OCI-LY1 (cell line): ENCODE measurements around the gene EPN3.

Experiments used
- H2AFZ ChIP-seq: fragments of 200-600 bp; sonication (generic), shearing (Covaris generic); 2 replicates; pipeline ENCODE4 v1.6.0; 2014; ENCODE audit warnings: antibody characterized with exemption, mild to moderate bottlenecking, low read length
- H3F3A ChIP-seq: fragments of 200-600 bp; sonication (generic), shearing (Covaris generic); 2 replicates; pipeline ENCODE4 v1.6.0; 2014; ENCODE audit warnings: mild to moderate bottlenecking, antibody characterized with exemption, low read length, moderate library complexity; ENCODE audit not compliant: insufficient read depth
- H3K27ac ChIP-seq: fragments of 200-600 bp; sonication (generic); 2 replicates; pipeline ENCODE4 v1.5.1; 2014; ENCODE audit warnings: low read length, mixed run types, mild to moderate bottlenecking, low read depth; ENCODE audit not compliant: poor library complexity, severe bottlenecking
- H3K27me3 ChIP-seq: fragments of 200-600 bp; sonication (generic); 2 replicates; pipeline ENCODE4 v1.6.0; 2014; ENCODE audit warnings: antibody characterized with exemption, mild to moderate bottlenecking, low read length, moderate library complexity; ENCODE audit not compliant: insufficient read depth
- H3K36me3 ChIP-seq: fragments of 200-600 bp; sonication (generic); 2 replicates; pipeline ENCODE4 v1.6.1; 2014; ENCODE audit warnings: mild to moderate bottlenecking, antibody characterized with exemption, low read length, moderate library complexity, mixed read lengths; ENCODE audit not compliant: insufficient read depth
- H3K4me1 ChIP-seq: fragments of 200-600 bp; sonication (generic); 2 replicates; pipeline ENCODE4 v1.5.1; 2014; ENCODE audit warnings: mild to moderate bottlenecking, low read length, moderate library complexity; ENCODE audit not compliant: insufficient read depth, severe bottlenecking
- H3K4me2 ChIP-seq: fragments of 200-600 bp; sonication (generic), shearing (Covaris generic); 2 replicates; pipeline ENCODE4 v1.6.1; 2014; ENCODE audit warnings: low read length
- H3K4me3 ChIP-seq: fragments of 200-600 bp; sonication (generic); 2 replicates; pipeline ENCODE4 v1.5.1; 2014; ENCODE audit warnings: low read length, low read depth, mild to moderate bottlenecking, mixed read lengths; ENCODE audit not compliant: poor library complexity, severe bottlenecking
- H3K79me2 ChIP-seq: fragments of 200-600 bp; shearing (Covaris generic); 2 replicates; pipeline ENCODE4 v1.6.1; 2016; ENCODE audit warnings: mixed run types, low read length, mixed read lengths; ENCODE audit not compliant: insufficient read depth
- H3K9ac ChIP-seq: fragments of 200-600 bp; sonication (generic), shearing (Covaris generic); 2 replicates; pipeline ENCODE4 v1.6.1; 2014; ENCODE audit warnings: mild to moderate bottlenecking, low read length, mixed read lengths
- H3K9me2 ChIP-seq: fragments of 200-600 bp; sonication (generic), shearing (Covaris generic); 2 replicates; pipeline ENCODE4 v1.6.1; 2014; ENCODE audit warnings: low read depth, mild to moderate bottlenecking, low read length, mixed read lengths
- H3K9me3 ChIP-seq: fragments of 200-600 bp; shearing (Covaris generic); 2 replicates; pipeline ENCODE4 v1.6.1; 2014; ENCODE audit warnings: low read length, mixed read lengths
- H4K20me1 ChIP-seq: fragments of 200-600 bp; sonication (generic), shearing (Covaris generic); 2 replicates; pipeline ENCODE4 v1.6.0; 2016; ENCODE audit warnings: mild to moderate bottlenecking, low read length; ENCODE audit not compliant: insufficient read depth
- EZH2 ChIP-seq: fragments of 200-600 bp; sonication (generic), shearing (Covaris generic); IDR thresholded peaks from 2 replicates; pipeline ENCODE4 v1.8.0; 2017; ENCODE audit warnings: borderline replicate concordance, mixed run types, mild to moderate bottlenecking, antibody characterized with exemption, low read length, moderate library complexity, mixed read lengths
- TF ChIP-seq, protein P1 (sequence below): fragments of 200-600 bp; sonication (generic), shearing (Covaris generic); IDR thresholded peaks from 2 replicates; pipeline ENCODE4 v1.5.1; 2017; ENCODE audit warnings: mild to moderate bottlenecking, antibody characterized with exemption, low read length, moderate library complexity, mixed read lengths

EPN3 gene

DNA sequence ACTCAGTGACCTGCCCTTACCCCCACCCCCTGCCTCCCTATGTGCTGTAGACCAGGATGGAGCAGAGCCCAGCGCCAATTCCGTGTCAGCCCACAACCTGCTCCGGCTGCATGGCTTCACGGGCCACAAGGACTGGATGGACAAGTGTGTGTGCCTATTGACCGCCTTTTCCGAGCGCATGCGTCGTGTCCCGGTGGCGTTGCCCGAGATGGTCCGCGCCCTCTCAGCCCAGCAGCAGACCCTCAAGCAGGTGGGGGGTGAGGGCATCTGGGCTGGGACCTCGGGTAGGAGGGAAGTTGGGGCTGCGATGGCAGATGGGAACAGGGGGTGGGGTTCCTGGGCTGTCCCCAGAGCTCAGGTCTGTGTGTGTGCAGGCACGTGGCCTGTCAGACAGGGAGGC lies 21.7 kb downstream of the EPN3 start:
- H2AFZ ChIP-seq = no peak overlapping the region
- no peak overlapping the region for H3K4me2 ChIP-seq
- H3K27me3 ChIP-seq = no peaks in the 10 kb centered on the region
- no peaks in the 10 kb centered on the region for H4K20me1 ChIP-seq
- no peak overlapping the region for H3K4me3 ChIP-seq
- no peaks in the 10 kb centered on the region for H3K4me1 ChIP-seq
- no peaks in the 10 kb centered on the region for H3K9me3 ChIP-seq
- TF ChIP-seq EZH2 = no peak
- TF ChIP-seq, protein P1, sequence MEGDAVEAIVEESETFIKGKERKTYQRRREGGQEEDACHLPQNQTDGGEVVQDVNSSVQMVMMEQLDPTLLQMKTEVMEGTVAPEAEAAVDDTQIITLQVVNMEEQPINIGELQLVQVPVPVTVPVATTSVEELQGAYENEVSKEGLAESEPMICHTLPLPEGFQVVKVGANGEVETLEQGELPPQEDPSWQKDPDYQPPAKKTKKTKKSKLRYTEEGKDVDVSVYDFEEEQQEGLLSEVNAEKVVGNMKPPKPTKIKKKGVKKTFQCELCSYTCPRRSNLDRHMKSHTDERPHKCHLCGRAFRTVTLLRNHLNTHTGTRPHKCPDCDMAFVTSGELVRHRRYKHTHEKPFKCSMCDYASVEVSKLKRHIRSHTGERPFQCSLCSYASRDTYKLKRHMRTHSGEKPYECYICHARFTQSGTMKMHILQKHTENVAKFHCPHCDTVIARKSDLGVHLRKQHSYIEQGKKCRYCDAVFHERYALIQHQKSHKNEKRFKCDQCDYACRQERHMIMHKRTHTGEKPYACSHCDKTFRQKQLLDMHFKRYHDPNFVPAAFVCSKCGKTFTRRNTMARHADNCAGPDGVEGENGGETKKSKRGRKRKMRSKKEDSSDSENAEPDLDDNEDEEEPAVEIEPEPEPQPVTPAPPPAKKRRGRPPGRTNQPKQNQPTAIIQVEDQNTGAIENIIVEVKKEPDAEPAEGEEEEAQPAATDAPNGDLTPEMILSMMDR = no peak
- H3F3A ChIP-seq = no peaks in the 10 kb centered on the region
- no peaks in the 10 kb centered on the region for H3K36me3 ChIP-seq
- H3K79me2 ChIP-seq = no peaks in the 10 kb centered on the region
- H3K27ac ChIP-seq = no peak overlapping the region
- H3K9me2 ChIP-seq = no peaks in the 10 kb centered on the region
- H3K9ac ChIP-seq = no peak overlapping the region

DNA sequence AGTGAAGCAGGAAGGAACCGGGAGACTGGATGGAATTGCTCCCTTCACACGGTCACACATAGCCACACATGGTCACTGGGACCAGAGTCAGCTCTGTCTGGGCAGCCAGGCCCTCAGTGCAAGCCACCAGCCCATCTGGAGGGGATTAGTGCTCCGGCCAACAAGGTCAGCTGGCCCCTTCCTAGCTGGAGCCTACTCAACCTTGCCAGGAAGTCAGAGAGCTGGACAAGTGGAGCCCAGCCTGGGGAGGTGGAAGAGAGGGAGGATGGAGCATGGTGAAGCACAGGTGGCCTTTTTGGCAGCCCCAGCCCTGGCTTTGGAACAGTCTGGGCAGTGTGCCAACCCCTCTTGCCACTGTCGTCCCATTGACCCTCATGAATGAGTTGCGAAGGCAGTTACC lies 24.3 kb downstream of the EPN3 start:
- no peaks in the 10 kb centered on the region for H4K20me1 ChIP-seq
- no peak overlapping the region for H3K4me3 ChIP-seq
- no peaks in the 10 kb centered on the region; the same call in 1 of the 2 replicates for H3K27me3 ChIP-seq
- H3K4me2 ChIP-seq = no peak overlapping the region
- no peaks in the 10 kb centered on the region for H3K9me3 ChIP-seq
- H3K9ac ChIP-seq = no peak overlapping the region
- H3K79me2 ChIP-seq = no peaks in the 10 kb centered on the region
- no peak overlapping the region for H2AFZ ChIP-seq
- no peaks in the 10 kb centered on the region for H3F3A ChIP-seq
- no peaks in the 10 kb centered on the region for H3K36me3 ChIP-seq
- H3K4me1 ChIP-seq = peaks cover 10% of the 10 kb centered on the region
- H3K9me2 ChIP-seq = no peaks in the 10 kb centered on the region
- no peak overlapping the region for H3K27ac ChIP-seq
- TF ChIP-seq, protein P1 = no peak
- no peak for TF ChIP-seq EZH2

DNA sequence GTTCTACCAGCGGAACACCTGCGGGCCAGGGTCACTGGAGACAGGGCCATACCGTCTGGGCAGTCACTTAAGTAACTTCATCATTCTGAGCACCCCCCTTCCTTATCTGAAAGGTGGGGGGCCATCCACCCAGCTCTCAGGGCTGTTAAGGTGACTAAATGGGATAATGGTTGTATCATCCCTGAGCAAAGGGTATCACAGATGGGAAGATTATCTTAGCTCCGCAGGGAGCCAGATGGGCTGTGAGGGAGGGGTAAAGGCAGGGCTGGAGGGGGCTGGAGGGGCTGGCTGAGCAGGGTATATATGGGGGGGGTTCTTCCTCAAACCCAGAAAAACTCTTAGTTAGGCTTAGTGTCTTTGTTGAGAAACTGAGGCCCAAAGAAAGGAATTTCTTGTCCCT lies 25.1 kb downstream of the EPN3 start:
- no peaks in the 10 kb centered on the region for H4K20me1 ChIP-seq
- no peak overlapping the region for H3K27ac ChIP-seq
- no peaks in the 10 kb centered on the region for H3K36me3 ChIP-seq

More for the DNA sequence above, 25.1 kb downstream of the EPN3 start:
- H3K9me3 ChIP-seq = no peaks in the 10 kb centered on the region
- no peaks in the 10 kb centered on the region for H3K79me2 ChIP-seq
- peaks cover 10% of the 10 kb centered on the region for H3K4me1 ChIP-seq
- TF ChIP-seq, protein P1 = no peak
- no peak for TF ChIP-seq EZH2
- no peaks in the 10 kb centered on the region for H3F3A ChIP-seq
- no peaks in the 10 kb centered on the region; the same call in 1 of the 2 replicates for H3K27me3 ChIP-seq
- no peak overlapping the region for H3K9ac ChIP-seq
- no peaks in the 10 kb centered on the region for H3K9me2 ChIP-seq
- H3K4me2 ChIP-seq = no peak overlapping the region
- H2AFZ ChIP-seq = no peak overlapping the region
- H3K4me3 ChIP-seq = no peak overlapping the region
